Adrenal gland (tissue), 5 donors: ENCODE results near the gene DRAP1.
A peak's percentile ranks its signal among the peaks of the same experiment; 100 is the strongest.

Experiments used
- CTCF ChIP-seq, 6 experiments: fragments of 450-650 bp in 4 of 6; fragments of 200-600 bp in 2 of 6; sonication (generic) in 1 of 6; IDR thresholded peaks; 1 replicate in 5 of 6; 2 replicates in 1 of 6; pipeline versions ENCODE4 v1.5.1 to v1.8.0; 2016 to 2021; ENCODE audit warnings: antibody characterized with exemption in 6 of 6, mild to moderate bottlenecking in 2 of 6, moderate library complexity in 1 of 6
- POLR2A ChIP-seq, 2 donors: fragments of 450-650 bp; IDR thresholded peaks; one replicate each; pipeline ENCODE4 v1.6.1; 2017; ENCODE audit warnings: antibody characterized with exemption in 2 of 2, mild to moderate bottlenecking in 2 of 2, moderate library complexity in 1 of 2
- donor health status: DM: no; HTN: no; CAD: no.

DNA sequence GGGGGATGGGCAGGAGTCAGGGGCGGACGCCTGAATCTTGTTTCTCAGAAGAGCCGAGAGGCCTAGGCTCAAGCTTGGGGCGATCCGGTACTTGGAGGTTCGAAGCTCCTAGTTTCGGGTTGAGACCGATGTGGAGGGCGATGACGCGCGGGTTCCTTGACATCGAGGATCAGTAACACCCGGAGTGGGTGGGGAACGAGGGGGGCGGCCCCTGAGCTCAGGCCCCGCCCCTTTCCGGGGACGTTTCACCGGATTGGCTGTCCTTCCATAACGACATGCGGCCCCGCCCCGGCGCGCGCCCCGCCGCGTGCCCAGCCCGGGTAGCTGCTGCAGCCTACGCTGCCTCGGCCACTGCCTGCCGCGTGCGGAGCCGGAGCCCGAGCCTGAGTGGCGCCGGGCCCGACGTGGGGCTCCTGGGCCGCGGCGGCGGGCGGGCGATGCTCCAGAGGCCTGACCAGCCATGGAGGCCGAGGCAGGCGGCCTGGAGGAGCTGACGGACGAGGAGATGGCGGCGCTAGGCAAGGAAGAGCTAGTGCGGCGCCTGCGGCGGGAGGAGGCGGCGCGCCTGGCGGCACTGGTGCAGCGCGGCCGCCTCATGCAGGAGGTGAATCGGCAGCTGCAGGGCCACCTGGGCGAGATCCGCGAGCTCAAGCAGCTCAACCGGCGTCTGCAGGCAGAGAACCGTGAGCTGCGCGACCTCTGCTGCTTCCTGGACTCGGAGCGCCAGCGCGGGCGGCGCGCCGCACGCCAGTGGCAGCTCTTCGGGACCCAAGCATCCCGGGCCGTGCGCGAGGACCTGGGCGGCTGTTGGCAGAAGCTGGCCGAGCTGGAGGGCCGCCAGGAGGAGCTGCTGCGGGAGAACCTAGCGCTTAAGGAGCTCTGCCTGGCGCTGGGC lies 28.7 kb upstream of the DRAP1 start, which contains the start of gene CCDC85B:
- TF ChIP-seq CTCF (IDR thresholded peaks at IDR 0.05) (peak in 2 of 6 experiments; percentile 15 to 24), POLR2A (IDR thresholded peaks at IDR 0.05) (peak; percentile 97 to 99)
